Caki2 (cell line): ENCODE results near the gene ZAR1L. TPM values are rescaled to one million over a fixed set of nuclear protein-coding genes. Genes with fewer than 3 reads are reported as not detected.

Experiments used
- DNase-seq: peaks from one replicate; pipeline ENCODE4 v3.0.0-alpha.2; 2015; ENCODE audit warnings: low read depth
- in situ Hi-C: cut with HindIII; loops from 2 replicates; pipeline ENCODE4 v1.10.0; 2016; ENCODE audit warnings: low sequenced_read_pairs, low pct_unique_long_range_greater_than_20kb, mixed read lengths
- total RNA-seq: library from RNA; depleted of rRNA; stranded (reverse); fragments of >200 nt; shearing (Covaris generic); gene quantifications from 2 replicates; pipeline ENCODE4 v1.2.3, GENCODE V29; 2014; ENCODE audit warnings: low replicate concordance; rRNA removed

ZAR1L gene
- total RNA-seq, 1 experiment from 2014 or later: not detected

- in situ Hi-C loops: no loop called here
- no peak for DNase-seq
These were observed 49.4 kb downstream of the ZAR1L start for GRCh38 chr13:32265726-32266125.

GRCh38 chr13:32264407-32264806 lies 50.8 kb downstream of the ZAR1L start:
- in situ Hi-C loops: no loop called here
- no peak for DNase-seq

- in situ Hi-C loops: no loop called here
- DNase-seq: no peak
These were observed 52.5 kb downstream of the ZAR1L start for GRCh38 chr13:32262619-32263018.

- DNase-seq: no peak
- in situ Hi-C loops: no loop called here
These were observed 53.0 kb downstream of the ZAR1L start for GRCh38 chr13:32262165-32262564.

- no peak for DNase-seq
- in situ Hi-C loops: no loop called here
These were observed 53.6 kb downstream of the ZAR1L start for GRCh38 chr13:32261567-32261966.

GRCh38 chr13:32259116-32259515 lies 56.0 kb downstream of the ZAR1L start:
- in situ Hi-C loops: no loop called here
- no peak for DNase-seq

GRCh38 chr13:32257649-32258048 lies 57.5 kb downstream of the ZAR1L start:
- no peak for DNase-seq
- in situ Hi-C loops: no loop called here

- in situ Hi-C loops: no loop called here
These were observed 58.9 kb downstream of the ZAR1L start for GRCh38 chr13:32256243-32256642.

GRCh38 chr13:32255724-32256109 lies 59.4 kb downstream of the ZAR1L start:
- no peak for DNase-seq
- in situ Hi-C loops: no loop called here

More at GRCh38 chr13:32256243-32256642, 58.9 kb downstream of the ZAR1L start:
- DNase-seq: no peak

GRCh38 chr13:32254916-32255723 lies 60.0 kb downstream of the ZAR1L start:
- no peak for DNase-seq
- in situ Hi-C loops: no loop called here

- no peak for DNase-seq
- in situ Hi-C loops: no loop called here
These were observed 60.7 kb downstream of the ZAR1L start for GRCh38 chr13:32254416-32254815.

- DNase-seq: no peak
- in situ Hi-C loops: no loop called here
These were observed 61.2 kb downstream of the ZAR1L start for GRCh38 chr13:32253911-32254399.

Other genes starting within 250 kb of the ZAR1L start
- gene BRCA2, start 145 bp upstream of the ZAR1L start, total RNA-seq: 1.4 and 4.4 TPM in 2 replicates
- 1.1 and 4.9 TPM in 2 replicates for gene N4BP2L1, start 112.8 kb upstream of the ZAR1L start, total RNA-seq
- 27.2 and 39.9 TPM in 2 replicates for gene N4BP2L2, start 223.4 kb upstream of the ZAR1L start, total RNA-seq